ENCODE results near the gene MIA2. TPM values are rescaled to one million over a fixed set of nuclear protein-coding genes. Genes with fewer than 3 reads are reported as not detected.

The MIA2 gene
- total RNA-seq, 1 donor from 2014 or later: 12.7 TPM

DNA sequence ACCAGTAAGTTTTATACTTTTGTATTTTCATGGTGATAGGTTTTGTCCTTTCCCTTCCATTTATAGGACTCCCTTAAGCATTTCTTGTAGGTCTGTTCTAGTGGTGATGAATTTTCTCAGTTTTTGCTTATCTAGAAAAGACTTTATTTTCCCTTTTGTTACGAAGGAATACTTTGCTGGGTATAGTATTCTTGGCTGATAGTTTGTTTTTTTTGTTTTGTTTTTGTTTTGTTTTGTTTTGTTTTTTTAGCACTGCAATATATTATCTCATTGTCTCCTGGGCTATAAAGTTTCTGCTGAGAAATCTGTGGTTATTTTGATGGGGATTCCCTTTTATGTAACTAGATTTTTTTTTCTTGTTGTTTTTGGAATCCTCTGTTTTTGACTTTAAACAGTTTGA is 130.8 kb downstream of the MIA2 start:
- no peak overlapping the region for H3K4me3 Mint-ChIP-seq
- H3K9me3 Mint-ChIP-seq: no peaks in the 10 kb centered on the region
- no peaks in the 10 kb centered on the region for H3K27me3 Mint-ChIP-seq (ENCODE audit: low read depth)
- DNase-seq (ENCODE audit: low read depth, low spot score): no peak
- TF ChIP-seq, protein P1, sequence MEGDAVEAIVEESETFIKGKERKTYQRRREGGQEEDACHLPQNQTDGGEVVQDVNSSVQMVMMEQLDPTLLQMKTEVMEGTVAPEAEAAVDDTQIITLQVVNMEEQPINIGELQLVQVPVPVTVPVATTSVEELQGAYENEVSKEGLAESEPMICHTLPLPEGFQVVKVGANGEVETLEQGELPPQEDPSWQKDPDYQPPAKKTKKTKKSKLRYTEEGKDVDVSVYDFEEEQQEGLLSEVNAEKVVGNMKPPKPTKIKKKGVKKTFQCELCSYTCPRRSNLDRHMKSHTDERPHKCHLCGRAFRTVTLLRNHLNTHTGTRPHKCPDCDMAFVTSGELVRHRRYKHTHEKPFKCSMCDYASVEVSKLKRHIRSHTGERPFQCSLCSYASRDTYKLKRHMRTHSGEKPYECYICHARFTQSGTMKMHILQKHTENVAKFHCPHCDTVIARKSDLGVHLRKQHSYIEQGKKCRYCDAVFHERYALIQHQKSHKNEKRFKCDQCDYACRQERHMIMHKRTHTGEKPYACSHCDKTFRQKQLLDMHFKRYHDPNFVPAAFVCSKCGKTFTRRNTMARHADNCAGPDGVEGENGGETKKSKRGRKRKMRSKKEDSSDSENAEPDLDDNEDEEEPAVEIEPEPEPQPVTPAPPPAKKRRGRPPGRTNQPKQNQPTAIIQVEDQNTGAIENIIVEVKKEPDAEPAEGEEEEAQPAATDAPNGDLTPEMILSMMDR (conservative IDR thresholded peaks at IDR 0.05): no peak
- H3K36me3 Mint-ChIP-seq (ENCODE audit: low read depth): peaks cover 37% of the 10 kb centered on the region
- no peak overlapping the region for H3K27ac Mint-ChIP-seq (ENCODE audit: unreplicated experiment)
- peaks cover 19% of the 10 kb centered on the region for H3K4me1 Mint-ChIP-seq

DNA sequence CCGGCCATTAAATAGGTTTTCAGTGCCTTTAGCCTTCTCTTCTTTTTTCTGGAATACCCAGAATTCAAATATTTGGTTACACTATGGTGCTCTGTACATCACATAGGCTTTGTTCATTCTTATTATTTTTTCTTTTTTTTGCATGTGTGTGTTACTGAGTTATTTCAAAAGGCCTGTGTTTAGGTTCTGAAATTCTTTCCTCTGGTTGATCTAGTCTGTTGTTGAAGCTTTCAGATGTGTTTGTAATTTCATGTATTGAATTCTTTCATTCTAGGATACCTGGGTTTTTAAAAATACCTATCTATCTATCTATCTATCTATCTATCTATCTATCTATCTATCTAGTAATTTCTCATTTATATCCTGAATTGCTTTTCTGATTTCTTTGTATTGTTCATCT is 131.6 kb downstream of the MIA2 start:
- Mint-ChIP-seq H3K36me3 (ENCODE audit: low read depth) (peaks cover 29% of the 10 kb centered on the region), H3K4me3 (no peak overlapping the region), H3K27me3 (ENCODE audit: low read depth) (no peaks in the 10 kb centered on the region), H3K4me1 (peaks cover 22% of the 10 kb centered on the region), H3K9me3 (no peaks in the 10 kb centered on the region), H3K27ac (ENCODE audit: unreplicated experiment) (no peak overlapping the region)
- no peak for DNase-seq (ENCODE audit: low read depth, low spot score)
- TF ChIP-seq, protein P1 (conservative IDR thresholded peaks at IDR 0.05): no peak

DNA sequence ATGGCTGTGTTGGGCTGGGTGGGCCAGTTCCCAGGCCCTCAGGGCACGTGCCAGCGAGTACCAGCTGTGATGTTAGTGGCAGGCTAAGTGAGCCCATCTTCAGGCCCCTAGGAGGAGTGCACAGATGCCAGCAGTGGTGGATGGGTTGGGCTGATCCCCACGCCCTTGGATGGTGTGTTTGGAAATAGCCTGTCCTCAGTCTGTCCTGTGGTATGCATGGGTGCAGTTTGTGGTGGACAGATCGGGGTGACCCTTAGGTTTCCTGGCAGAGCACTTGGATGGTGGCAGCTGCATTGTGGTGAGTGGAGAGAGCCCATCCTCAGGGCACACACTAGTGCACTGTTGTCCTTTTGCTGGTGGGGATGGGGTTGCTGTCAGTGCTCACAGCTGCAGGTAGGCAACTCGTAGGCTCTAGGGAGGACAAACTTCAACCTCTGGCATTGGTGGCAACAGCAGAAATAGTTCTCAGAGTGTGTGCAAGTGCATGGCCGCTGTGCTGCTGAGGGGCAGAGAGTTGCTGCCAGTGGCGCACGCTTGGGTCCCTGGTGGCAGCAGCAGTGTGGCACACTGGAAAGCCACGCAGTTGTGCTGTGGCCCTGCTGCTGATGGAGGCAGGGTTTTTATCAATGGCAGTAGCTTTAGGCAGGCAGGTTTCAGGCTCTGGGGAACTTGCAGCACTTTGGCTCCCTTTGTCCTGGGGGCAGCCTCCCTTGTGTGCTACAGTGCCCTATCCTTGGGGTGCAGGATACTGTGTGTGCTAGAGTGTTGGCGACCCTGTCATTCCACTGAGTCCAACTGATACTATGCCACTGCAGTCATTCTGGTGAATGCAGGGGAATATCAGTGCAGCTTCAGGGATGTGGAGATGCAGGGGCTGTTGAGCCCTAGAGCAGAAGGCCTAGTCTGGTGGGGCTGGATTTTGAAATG is 133.0 kb downstream of the MIA2 start:
- TF ChIP-seq, protein P1 (conservative IDR thresholded peaks at IDR 0.05): no peak
- peaks cover 20% of the 10 kb centered on the region for H3K36me3 Mint-ChIP-seq (ENCODE audit: low read depth)
- no peaks in the 10 kb centered on the region for H3K9me3 Mint-ChIP-seq
- no peaks in the 10 kb centered on the region for H3K27me3 Mint-ChIP-seq (ENCODE audit: low read depth)
- DNase-seq (ENCODE audit: low read depth, low spot score): no peak
- peak overlapping the region; percentile 46 for H3K27ac Mint-ChIP-seq (ENCODE audit: unreplicated experiment)
- no peak overlapping the region for H3K4me3 Mint-ChIP-seq
- H3K4me1 Mint-ChIP-seq: peaks cover 22% of the 10 kb centered on the region

DNA sequence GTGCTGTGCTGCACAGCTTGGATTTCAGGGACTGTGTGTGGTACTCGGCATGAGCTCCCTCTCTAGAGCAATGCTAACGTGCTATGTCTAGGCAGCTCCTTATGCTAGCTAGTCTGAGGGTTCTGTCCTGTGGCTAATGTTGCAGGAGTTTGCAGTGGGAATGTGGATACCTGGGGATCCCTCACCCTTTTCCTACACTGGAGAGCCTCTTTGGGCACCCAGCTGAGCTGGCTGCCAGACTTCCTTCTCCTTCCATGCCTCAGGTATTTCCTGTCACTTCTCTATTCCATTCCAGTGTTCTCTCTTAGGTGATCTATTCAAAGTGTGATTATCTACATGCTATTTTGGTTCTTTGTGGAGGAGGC is 133.7 kb downstream of the MIA2 start:
- H3K27me3 Mint-ChIP-seq (ENCODE audit: low read depth): no peaks in the 10 kb centered on the region
- peaks cover 22% of the 10 kb centered on the region for H3K4me1 Mint-ChIP-seq
- peaks cover 18% of the 10 kb centered on the region for H3K36me3 Mint-ChIP-seq (ENCODE audit: low read depth)
- no peak for DNase-seq (ENCODE audit: low read depth, low spot score)
- no peaks in the 10 kb centered on the region for H3K9me3 Mint-ChIP-seq
- H3K4me3 Mint-ChIP-seq: no peak overlapping the region
- TF ChIP-seq, protein P1 (conservative IDR thresholded peaks at IDR 0.05): no peak
- no peak overlapping the region for H3K27ac Mint-ChIP-seq (ENCODE audit: unreplicated experiment)

DNA sequence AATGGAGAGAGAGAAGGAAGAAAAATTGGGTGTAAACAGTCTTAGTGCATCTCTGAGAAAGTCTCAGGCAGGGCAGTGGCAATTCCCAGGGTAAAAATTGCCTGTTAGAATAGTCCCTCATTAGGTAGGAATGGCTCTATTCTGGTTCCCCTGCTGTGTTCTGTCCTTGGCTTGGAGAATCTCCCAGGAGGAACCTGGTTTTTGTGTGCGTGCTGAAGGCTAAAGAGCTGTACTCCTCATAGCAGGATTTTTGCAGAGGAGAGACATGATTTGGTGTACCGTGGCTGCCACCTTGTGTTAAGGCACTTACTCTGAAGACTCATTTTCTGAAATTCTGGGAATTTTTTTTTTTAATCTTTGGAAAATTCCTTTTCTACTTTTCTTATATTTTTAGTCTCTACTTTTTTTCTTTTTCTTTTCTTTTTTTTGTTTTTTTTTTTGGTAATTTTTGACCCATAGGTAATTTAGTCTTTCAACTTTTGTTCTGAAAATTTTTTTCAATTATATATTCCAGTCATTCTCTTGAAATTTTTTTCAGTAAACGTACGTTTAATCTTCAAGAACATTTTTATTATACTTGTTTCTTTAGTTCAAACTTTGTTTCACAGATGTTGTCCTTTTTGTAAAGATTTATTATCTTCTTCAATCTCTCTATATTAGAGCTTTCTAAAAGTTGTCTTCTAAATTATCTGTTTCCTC is 134.7 kb downstream of the MIA2 start:
- TF ChIP-seq, protein P1 (conservative IDR thresholded peaks at IDR 0.05): peak; percentile 81
- Mint-ChIP-seq H3K36me3 (ENCODE audit: low read depth) (peaks cover 18% of the 10 kb centered on the region), H3K4me1 (peaks cover 22% of the 10 kb centered on the region), H3K9me3 (no peaks in the 10 kb centered on the region), H3K27me3 (ENCODE audit: low read depth) (no peaks in the 10 kb centered on the region), H3K27ac (ENCODE audit: unreplicated experiment) (no peak overlapping the region), H3K4me3 (no peak overlapping the region)
- DNase-seq (ENCODE audit: low read depth, low spot score): peak; percentile 48

Measured in neural crest cell (in vitro differentiated cells).